Gastroesophageal sphincter (tissue), 3 donors: ENCODE measurements around the gene RNF126.

ENCODE experiments used
- EP300 ChIP-seq: sonication (generic); formaldehyde crosslinking; IDR thresholded peaks from one replicate; pipeline ENCODE4 v1.6.1; 2017; ENCODE audit warnings: antibody characterized with exemption, mild to moderate bottlenecking
- POLR2A ChIP-seq, 2 donors: fragments of 450-650 bp; IDR thresholded peaks; one replicate each; pipeline ENCODE4 v1.6.1; 2017; ENCODE audit warnings: antibody characterized with exemption in 2 of 2, mild to moderate bottlenecking in 2 of 2, moderate library complexity in 1 of 2
- POLR2AphosphoS5 ChIP-seq: sonication (generic); formaldehyde crosslinking; IDR thresholded peaks from one replicate; pipeline ENCODE4 v1.6.1; 2017; ENCODE audit warnings: antibody characterized with exemption
- TF ChIP-seq, protein P1 (sequence below), 4 experiments: fragments of 200-600 bp in 2 of 4; fragments of 450-650 bp in 2 of 4; sonication (generic) in 1 of 4; IDR thresholded peaks; one replicate each; pipeline ENCODE4 v1.5.1; 2017 to 2019; ENCODE audit warnings: antibody characterized with exemption in 4 of 4, mild to moderate bottlenecking in 2 of 4, moderate library complexity in 2 of 4

GRCh38 chr19:620166-620862, 42.7 kb downstream of the RNF126 start:
- no peak for TF ChIP-seq POLR2A (IDR thresholded peaks at IDR 0.05)
- TF ChIP-seq, protein P1, sequence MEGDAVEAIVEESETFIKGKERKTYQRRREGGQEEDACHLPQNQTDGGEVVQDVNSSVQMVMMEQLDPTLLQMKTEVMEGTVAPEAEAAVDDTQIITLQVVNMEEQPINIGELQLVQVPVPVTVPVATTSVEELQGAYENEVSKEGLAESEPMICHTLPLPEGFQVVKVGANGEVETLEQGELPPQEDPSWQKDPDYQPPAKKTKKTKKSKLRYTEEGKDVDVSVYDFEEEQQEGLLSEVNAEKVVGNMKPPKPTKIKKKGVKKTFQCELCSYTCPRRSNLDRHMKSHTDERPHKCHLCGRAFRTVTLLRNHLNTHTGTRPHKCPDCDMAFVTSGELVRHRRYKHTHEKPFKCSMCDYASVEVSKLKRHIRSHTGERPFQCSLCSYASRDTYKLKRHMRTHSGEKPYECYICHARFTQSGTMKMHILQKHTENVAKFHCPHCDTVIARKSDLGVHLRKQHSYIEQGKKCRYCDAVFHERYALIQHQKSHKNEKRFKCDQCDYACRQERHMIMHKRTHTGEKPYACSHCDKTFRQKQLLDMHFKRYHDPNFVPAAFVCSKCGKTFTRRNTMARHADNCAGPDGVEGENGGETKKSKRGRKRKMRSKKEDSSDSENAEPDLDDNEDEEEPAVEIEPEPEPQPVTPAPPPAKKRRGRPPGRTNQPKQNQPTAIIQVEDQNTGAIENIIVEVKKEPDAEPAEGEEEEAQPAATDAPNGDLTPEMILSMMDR (IDR thresholded peaks at IDR 0.05): no peak
- no peak for TF ChIP-seq POLR2AphosphoS5
- TF ChIP-seq EP300: no peak
